Epithelial cell of proximal tubule (primary cell): ENCODE measurements around the gene BCL2L1. TPM values are rescaled to one million over a fixed set of nuclear protein-coding genes. Genes with fewer than 3 reads are reported as not detected.
"Not testable (repeated sequence)": the region's sequence is repeated elsewhere in the genome, so short reads cannot be mapped to it uniquely, and the experiment has no call there.

ENCODE experiments used
- DNase-seq: peaks from one replicate; pipeline ENCODE4 v3.0.0-alpha.2; 2011; ENCODE audit warnings: low read depth
- H3K4me3 ChIP-seq: 2 replicates; pipeline ENCODE4 v1.5.1; 2011; ENCODE audit warnings: low read depth, mild to moderate bottlenecking, low read length
- CTCF ChIP-seq: conservative IDR thresholded peaks from 2 replicates; pipeline ENCODE4 v1.5.1; 2012; ENCODE audit warnings: low read depth, mild to moderate bottlenecking, low read length
- total RNA-seq: library from RNA; depleted of rRNA; stranded (reverse); fragments of >200 nt; gene quantifications from 2 replicates; pipeline ENCODE4 v1.2.3, GENCODE V29; 2015

The BCL2L1 gene
- total RNA-seq, 1 donor from 2014 or later, result 209 TPM

DNA sequence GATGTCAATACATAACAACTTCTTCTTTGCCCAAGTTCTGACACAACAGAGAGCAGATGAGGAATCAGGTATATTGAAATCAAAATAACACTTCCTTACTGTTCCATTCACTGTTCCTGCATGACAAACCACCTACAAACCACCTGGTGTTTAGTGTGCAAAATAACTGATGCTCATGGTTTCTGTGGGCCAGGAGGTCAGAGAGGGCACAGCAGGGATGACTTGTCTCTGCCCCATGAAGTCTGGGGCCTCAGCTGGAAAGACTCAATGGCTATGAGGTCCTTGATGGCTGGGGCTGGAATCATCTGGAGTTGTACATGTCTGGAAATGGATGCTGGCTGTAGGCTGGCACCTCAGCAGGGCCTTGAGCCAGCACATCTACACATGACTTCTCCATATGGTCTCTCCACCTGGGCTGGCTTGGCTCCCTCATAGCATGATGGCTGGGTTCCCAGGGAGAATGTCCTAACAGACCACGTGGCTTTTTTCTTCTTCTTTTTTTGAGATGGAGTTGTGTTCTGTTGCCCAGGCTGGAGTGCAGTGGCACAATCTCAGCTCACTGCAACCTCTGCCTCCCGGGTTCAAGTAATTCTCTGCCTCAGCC, 92.4 kb downstream of the BCL2L1 start:
- no peak for TF ChIP-seq CTCF
- no peak overlapping the region for H3K4me3 ChIP-seq
- DNase-seq, result no peak

- not testable (repeated sequence) for H3K4me3 ChIP-seq, DNase-seq
Measured at GRCh38 chr20:31628057-31628456, 94.6 kb downstream of the BCL2L1 start.

DNA sequence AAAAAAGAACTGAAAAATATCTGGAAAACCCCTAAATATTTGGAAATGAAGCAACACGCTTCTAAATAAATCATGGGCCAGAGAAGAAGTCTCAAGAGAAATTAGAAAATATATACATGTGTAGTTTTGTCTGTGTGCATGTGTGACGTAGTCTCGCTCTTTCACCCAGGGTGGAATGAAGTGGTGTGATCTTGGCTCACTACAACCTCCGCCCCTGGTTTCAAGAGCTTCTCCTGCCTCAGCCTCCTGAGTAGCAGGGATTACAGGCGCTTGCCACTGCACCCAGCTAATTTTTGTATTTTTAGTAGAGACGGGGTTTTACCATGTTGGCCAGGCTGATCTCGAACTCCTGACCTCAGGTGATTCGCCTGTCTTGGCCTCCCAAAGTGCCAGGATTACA, 96.1 kb downstream of the BCL2L1 start:
- H3K4me3 ChIP-seq, DNase-seq: not testable (repeated sequence)

GRCh38 chr20:31623123-31623505, 99.6 kb downstream of the BCL2L1 start:
- not testable (repeated sequence) for DNase-seq, H3K4me3 ChIP-seq

GRCh38 chr20:31620246-31620645, 102.4 kb downstream of the BCL2L1 start:
- no peak overlapping the region for H3K4me3 ChIP-seq
- no peak for TF ChIP-seq CTCF
- no peak for DNase-seq

DNA sequence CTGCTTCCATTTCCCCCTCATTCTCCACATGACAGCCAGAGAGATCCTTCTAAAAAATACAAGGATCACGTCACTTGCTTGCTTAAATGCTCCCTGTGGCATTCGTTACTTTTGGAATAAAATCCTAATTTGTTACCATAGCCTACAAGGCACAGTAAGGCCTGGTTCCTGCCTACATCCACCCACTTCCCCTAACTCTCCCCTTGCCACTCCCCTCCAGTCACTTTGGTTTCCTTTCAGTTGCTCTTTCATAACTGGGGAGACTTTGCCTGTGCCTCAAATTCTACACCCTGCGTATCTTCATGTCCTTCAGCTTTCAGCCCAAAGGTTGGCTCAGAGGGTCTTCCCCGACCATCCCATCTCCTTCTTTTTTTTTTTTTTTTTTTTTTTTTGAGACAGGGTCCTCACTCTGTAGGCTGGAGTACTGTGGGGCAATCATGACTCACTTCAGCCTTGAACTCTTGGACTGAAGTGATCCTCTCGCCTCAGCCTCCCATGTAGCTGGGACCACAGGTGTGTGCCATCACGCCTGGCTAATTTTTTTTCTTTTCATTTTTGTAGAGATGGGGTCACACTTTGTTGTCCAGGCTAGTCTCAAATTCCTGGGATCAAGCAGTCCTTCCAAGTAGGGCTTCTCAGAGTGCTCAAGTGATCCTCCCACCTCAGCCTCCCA, 105.1 kb downstream of the BCL2L1 start:
- no peak overlapping the region for H3K4me3 ChIP-seq
- DNase-seq, result no peak
- no peak for TF ChIP-seq CTCF

DNA sequence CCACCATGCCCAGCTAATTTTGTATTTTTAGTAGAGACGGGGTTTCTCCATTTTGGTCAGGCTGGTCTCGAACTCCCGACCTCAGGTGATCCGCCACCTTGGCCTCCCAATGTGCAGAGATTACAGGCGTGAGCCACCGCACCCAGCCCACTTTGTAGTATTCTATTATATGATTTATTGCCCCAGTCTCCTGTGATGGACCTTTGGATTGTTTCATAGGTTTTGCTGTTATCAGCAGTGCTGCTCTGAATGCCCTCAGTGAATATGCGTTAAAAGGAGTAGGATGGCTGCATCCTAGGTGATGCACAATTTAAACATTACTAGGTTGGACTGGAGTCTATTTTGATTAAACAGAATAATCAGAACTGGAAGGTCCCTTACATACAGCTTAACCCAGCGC, 107.3 kb downstream of the BCL2L1 start:
- no peak for TF ChIP-seq CTCF
- no peak for DNase-seq
- H3K4me3 ChIP-seq, result no peak overlapping the region

Other genes starting within 250 kb of the BCL2L1 start
- not detected in 2 replicates for gene DEFB124, start 247.7 kb downstream of the BCL2L1 start, total RNA-seq
- gene REM1, start 247.6 kb downstream of the BCL2L1 start, total RNA-seq, result not detected in 2 replicates
- 61.1 and 104 TPM in 2 replicates for gene HM13, start 208.4 kb downstream of the BCL2L1 start, total RNA-seq
- 237 and 302 TPM in 2 replicates for gene ID1, start 117.6 kb downstream of the BCL2L1 start, total RNA-seq
- gene COX4I2, start 85.0 kb downstream of the BCL2L1 start, total RNA-seq, result not detected in 2 replicates
- 126 and 147 TPM in 2 replicates for gene TPX2, start 16.4 kb upstream of the BCL2L1 start, total RNA-seq
- gene MYLK2, start 96.5 kb upstream of the BCL2L1 start, total RNA-seq, result under 0.01 TPM in 1 of 2 replicates, not detected in the other
- gene FOXS1, start 122.7 kb upstream of the BCL2L1 start, total RNA-seq, result not detected in 2 replicates
- not detected in 2 replicates for gene DUSP15, start 147.7 kb upstream of the BCL2L1 start, total RNA-seq
- gene TTLL9, start 147.8 kb upstream of the BCL2L1 start, total RNA-seq, result not detected in 2 replicates
- gene PDRG1, start 229.2 kb upstream of the BCL2L1 start, total RNA-seq, result 16.5 and 17.8 TPM in 2 replicates
- gene XKR7, start 245.3 kb upstream of the BCL2L1 start, total RNA-seq, result under 0.01 and 0.17 TPM in 2 replicates